PC-3 (cell line): ENCODE data around the gene CDH22. TPM values are rescaled to one million over a fixed set of nuclear protein-coding genes. Genes with fewer than 3 reads are reported as not detected.

Experiments used
- ATAC-seq: fragments of 200-7000 bp; cut with Tn5 transposase; 2 replicates; pipeline ENCODE4 v1.9.1; 2020; ENCODE audit warnings: mild to moderate bottlenecking, moderate library complexity
- BruUV-seq: library from RNA; stranded (reverse); fragments of 400-500 nt; replicated peaks from 2 replicates; lab custom pipeline; 2021; lab: Mats Ljungman, UMichigan
- CTCF ChIA-PET: fragments of 300-600 bp; sonication (Branson Sonifier 250); formaldehyde crosslinking; loops from one replicate; lab custom pipeline; 2022; ENCODE audit warnings: antibody characterized with exemption; lab: Charles Lee
- POLR2A ChIA-PET: fragments of 300-600 bp; sonication (Branson Sonifier 250); formaldehyde crosslinking; loops from one replicate; lab custom pipeline; 2022; ENCODE audit warnings: antibody characterized with exemption; ENCODE audit not compliant: unreplicated experiment; lab: Charles Lee
- DNase-seq: peaks from one replicate; pipeline ENCODE4 v3.0.0-alpha.2; 2015
- H2AFZ ChIP-seq: fragments of 300-600 bp; sonication (generic); 2 replicates; pipeline ENCODE4 v1.6.0; 2016; ENCODE audit warnings: antibody characterized with exemption, low read length
- H3F3A ChIP-seq: fragments of 300-600 bp; sonication (generic); one replicate; pipeline ENCODE4 v1.6.0; 2017; ENCODE audit warnings: antibody characterized with exemption, low read length, control low read depth, mild to moderate bottlenecking; ENCODE audit not compliant: unreplicated experiment
- H3K27ac ChIP-seq: fragments of 300-600 bp; sonication (generic); 2 replicates; pipeline ENCODE4 v1.5.1; 2016; ENCODE audit warnings: mild to moderate bottlenecking, low read length
- H3K27me3 ChIP-seq: fragments of 300-600 bp; sonication (generic); 2 replicates; pipeline ENCODE4 v1.6.1; 2016; ENCODE audit warnings: low read length, mixed read lengths
- H3K36me3 ChIP-seq: fragments of 300-600 bp; sonication (generic); 2 replicates; pipeline ENCODE4 v1.6.1; 2016; ENCODE audit warnings: low read depth, mixed run types, low read length, mixed read lengths
- H3K4me1 ChIP-seq: fragments of 300-600 bp; sonication (generic); 2 replicates; pipeline ENCODE4 v1.5.1; 2016; ENCODE audit warnings: low read length; ENCODE audit not compliant: insufficient read depth
- H3K4me2 ChIP-seq: fragments of 300-600 bp; sonication (generic); 2 replicates; pipeline ENCODE4 v1.6.0; 2016; ENCODE audit warnings: low read length
- H3K4me3 ChIP-seq: fragments of 300-600 bp; sonication (generic); 2 replicates; pipeline ENCODE4 v1.5.1; 2016; ENCODE audit warnings: mild to moderate bottlenecking, low read length, mixed read lengths
- H3K79me2 ChIP-seq: fragments of 300-600 bp; sonication (generic); 2 replicates; pipeline ENCODE4 v1.6.1; 2017; ENCODE audit warnings: low read length, mixed read lengths
- H3K9ac ChIP-seq: fragments of 300-600 bp; sonication (generic); 2 replicates; pipeline ENCODE4 v1.6.0; 2016; ENCODE audit warnings: mild to moderate bottlenecking, low read length
- H3K9me2 ChIP-seq: fragments of 300-600 bp; sonication (generic); replicated peaks from 2 replicates; pipeline ENCODE4 v1.6.1; 2016; ENCODE audit warnings: mixed run types, low read length, mixed read lengths
- H3K9me3 ChIP-seq: fragments of 300-600 bp; sonication (generic); 2 replicates; pipeline ENCODE4 v1.6.1; 2016; ENCODE audit warnings: low read length, mixed read lengths
- H4K20me1 ChIP-seq: fragments of 300-600 bp; sonication (generic); 2 replicates; pipeline ENCODE4 v1.6.1; 2016; ENCODE audit warnings: low read length, mixed read lengths
- EZH2 ChIP-seq: fragments of 300-600 bp; sonication (generic); IDR thresholded peaks from one replicate; pipeline ENCODE4 v1.6.1; 2017; ENCODE audit warnings: antibody characterized with exemption, mild to moderate bottlenecking, low read length; ENCODE audit not compliant: unreplicated experiment
- EZH2phosphoT487 ChIP-seq: fragments of 300-600 bp; sonication (generic); IDR thresholded peaks from 2 replicates; pipeline ENCODE4 v1.6.1; 2018; ENCODE audit warnings: mild to moderate bottlenecking, antibody characterized with exemption, low read length, borderline replicate concordance
- intact Hi-C: fragments of 100-400 bp; cut with micrococcal nuclease; formaldehyde crosslinking; loops from 2 replicates; pipeline ENCODE4 v1.9.0; 2023
- total RNA-seq: library from RNA; depleted of rRNA; stranded (reverse); fragments of >200 nt; gene quantifications from 2 replicates; pipeline ENCODE4 v1.2.3, GENCODE V29; 2014
- TF ChIP-seq, protein P1 (sequence below): fragments of 300-600 bp; sonication (generic); conservative IDR thresholded peaks from 2 replicates; pipeline ENCODE4 v1.5.1; 2017; ENCODE audit warnings: antibody characterized with exemption, low read depth, mild to moderate bottlenecking, low read length

The CDH22 gene
- total RNA-seq, 1 experiment from 2014 or later: not detected

DNA sequence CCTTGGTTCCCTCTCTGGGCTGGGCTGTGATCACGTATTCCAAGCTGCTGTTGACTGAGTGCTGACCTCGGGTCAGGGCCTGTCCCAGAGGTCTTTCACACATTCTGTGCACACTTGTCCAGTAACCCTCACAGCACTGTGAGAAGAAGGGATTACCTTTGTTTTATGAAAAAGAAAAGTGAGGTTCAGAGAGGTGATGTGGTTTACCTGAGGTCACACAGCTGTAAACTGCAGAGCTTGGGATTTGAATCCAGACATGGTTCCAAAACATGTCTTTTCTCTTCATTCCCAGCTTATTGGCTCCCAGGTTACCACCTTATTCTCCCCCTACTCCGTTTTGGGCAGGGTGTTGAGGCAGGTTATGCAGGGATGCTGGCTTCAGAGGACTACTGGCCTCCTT lies 28.4 kb upstream of the CDH22 start:
- TF ChIP-seq EZH2 (no peak), EZH2phosphoT487 (no peak)
- TF ChIP-seq, protein P1, sequence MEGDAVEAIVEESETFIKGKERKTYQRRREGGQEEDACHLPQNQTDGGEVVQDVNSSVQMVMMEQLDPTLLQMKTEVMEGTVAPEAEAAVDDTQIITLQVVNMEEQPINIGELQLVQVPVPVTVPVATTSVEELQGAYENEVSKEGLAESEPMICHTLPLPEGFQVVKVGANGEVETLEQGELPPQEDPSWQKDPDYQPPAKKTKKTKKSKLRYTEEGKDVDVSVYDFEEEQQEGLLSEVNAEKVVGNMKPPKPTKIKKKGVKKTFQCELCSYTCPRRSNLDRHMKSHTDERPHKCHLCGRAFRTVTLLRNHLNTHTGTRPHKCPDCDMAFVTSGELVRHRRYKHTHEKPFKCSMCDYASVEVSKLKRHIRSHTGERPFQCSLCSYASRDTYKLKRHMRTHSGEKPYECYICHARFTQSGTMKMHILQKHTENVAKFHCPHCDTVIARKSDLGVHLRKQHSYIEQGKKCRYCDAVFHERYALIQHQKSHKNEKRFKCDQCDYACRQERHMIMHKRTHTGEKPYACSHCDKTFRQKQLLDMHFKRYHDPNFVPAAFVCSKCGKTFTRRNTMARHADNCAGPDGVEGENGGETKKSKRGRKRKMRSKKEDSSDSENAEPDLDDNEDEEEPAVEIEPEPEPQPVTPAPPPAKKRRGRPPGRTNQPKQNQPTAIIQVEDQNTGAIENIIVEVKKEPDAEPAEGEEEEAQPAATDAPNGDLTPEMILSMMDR: no peak
- Histone ChIP-seq H2AFZ (no peak overlapping the region), H3K27me3 (peaks cover 56% of the 10 kb centered on the region), H3K4me1 (no peaks in the 10 kb centered on the region), H3K9me2 (no peaks in the 10 kb centered on the region), H3K36me3 (no peaks in the 10 kb centered on the region), H3K9me3 (no peaks in the 10 kb centered on the region), H3K27ac (no peak overlapping the region), H3K79me2 (no peaks in the 10 kb centered on the region), H4K20me1 (no peaks in the 10 kb centered on the region), H3F3A (no peaks in the 10 kb centered on the region), H3K4me2 (no peak overlapping the region), H3K9ac (no peak overlapping the region), H3K4me3 (no peak overlapping the region)
- intact Hi-C loops: no loop called here
- ChIA-PET POLR2A (interaction anchor here (0.6 kb wide), 1 partner anchor 1423 kb away, joined by 7 read pairs; no protein-coding TSS in a partner anchor), CTCF (no interaction called here)
- ATAC-seq (no peak), DNase-seq (no peak)
- BruUV-seq: no TSS peak

DNA sequence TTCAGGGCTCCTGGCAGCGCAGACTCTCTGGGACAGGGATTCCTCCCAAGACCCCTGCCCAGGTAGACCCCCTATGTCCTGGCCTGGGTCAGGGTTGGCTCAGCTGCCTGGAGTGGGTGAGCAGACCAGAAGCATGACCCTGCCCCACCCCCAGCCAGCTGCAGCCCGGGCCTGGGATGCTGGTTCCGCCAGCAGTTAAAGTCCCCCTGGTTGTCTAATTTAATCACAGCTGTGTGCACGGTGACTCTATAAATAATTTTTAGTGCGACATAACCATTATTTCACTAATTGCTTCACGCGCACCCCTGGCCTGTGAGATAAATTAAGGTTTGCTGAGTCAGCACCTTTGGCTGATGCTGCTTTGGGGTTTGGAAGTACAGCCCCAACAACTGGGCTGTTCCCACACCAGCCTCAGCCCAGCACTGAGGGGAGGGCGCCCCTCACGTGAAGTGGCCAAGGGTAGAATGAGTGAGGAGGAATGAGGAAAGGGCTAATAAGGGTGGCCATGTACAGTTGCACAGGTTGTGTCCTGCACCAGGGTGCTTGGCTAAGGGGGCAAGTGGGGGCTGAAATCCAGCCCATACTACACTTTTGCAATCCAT lies 26.1 kb upstream of the CDH22 start:
- TF ChIP-seq, protein P1: no peak
- TF ChIP-seq EZH2phosphoT487 (no peak), EZH2 (no peak)
- no peak overlapping the region for H3K4me3 ChIP-seq
- no peaks in the 10 kb centered on the region for H3K79me2 ChIP-seq
- CTCF ChIA-PET: no interaction called here
- H4K20me1 ChIP-seq: no peaks in the 10 kb centered on the region
- no peak overlapping the region for H2AFZ ChIP-seq
- no peak for DNase-seq
- H3K27me3 ChIP-seq: peaks cover 38% of the 10 kb centered on the region
- no peak for ATAC-seq
- no peak overlapping the region for H3K9ac ChIP-seq
- no peaks in the 10 kb centered on the region for H3F3A ChIP-seq
- H3K4me2 ChIP-seq: no peak overlapping the region
- H3K4me1 ChIP-seq: no peaks in the 10 kb centered on the region
- intact Hi-C loops: no loop called here
- BruUV-seq: no TSS peak
- POLR2A ChIA-PET: no interaction called here
- H3K9me3 ChIP-seq: no peaks in the 10 kb centered on the region
- H3K9me2 ChIP-seq: no peaks in the 10 kb centered on the region
- no peaks in the 10 kb centered on the region for H3K36me3 ChIP-seq
- H3K27ac ChIP-seq: no peak overlapping the region

DNA sequence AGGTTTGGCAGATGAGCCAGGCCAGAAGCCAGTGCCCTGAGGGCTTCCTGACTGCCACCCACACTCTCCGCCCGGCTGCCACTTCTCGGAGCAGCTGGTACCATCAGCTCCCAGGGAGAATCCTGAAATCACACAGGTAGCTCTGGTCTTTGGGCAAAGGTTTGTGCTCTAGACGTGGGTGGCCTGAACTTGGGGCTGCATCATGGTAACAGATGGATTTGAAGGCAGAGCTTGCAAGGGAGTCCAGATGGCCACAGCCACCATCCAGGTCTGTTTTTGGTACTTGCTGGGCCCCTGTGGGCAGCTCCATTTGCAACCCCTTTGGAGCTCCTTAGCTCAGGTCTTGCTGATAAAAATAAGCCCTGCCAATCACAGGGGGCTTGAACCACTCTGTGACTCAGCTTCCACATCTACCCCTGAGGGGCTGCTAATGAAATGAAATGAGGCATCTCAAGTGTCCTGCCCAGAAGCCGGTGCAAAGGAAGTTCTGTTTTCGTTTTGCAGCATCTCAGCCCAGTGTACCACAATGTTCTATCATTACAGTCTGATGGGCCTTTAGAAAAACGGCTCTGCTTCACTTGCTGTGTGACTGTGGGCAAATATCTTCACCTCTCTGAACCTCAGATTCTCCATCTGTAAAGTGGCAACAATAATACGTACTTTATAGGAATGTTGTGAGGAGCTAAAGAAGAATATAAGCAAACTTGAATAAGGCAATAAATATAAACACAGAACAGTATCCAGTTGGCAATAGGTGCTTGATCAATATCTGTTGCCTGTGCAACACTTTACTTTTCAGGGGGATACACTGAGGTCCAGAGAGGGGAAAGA lies 25.1 kb upstream of the CDH22 start:
- CTCF ChIA-PET: no interaction called here
- no TSS peak for BruUV-seq
- H3K27me3 ChIP-seq: peaks cover 27% of the 10 kb centered on the region; the same call in 1 of the 2 replicates

More for the DNA sequence above, 25.1 kb upstream of the CDH22 start:
- no peaks in the 10 kb centered on the region for H3K36me3 ChIP-seq
- H4K20me1 ChIP-seq: no peaks in the 10 kb centered on the region
- no peaks in the 10 kb centered on the region for H3K9me3 ChIP-seq
- POLR2A ChIA-PET: no interaction called here
- ATAC-seq (peak; percentile 47; the same call in 1 of the 2 replicates), DNase-seq (peak; percentile 23)
- H3K4me2 ChIP-seq: no peak overlapping the region
- no peaks in the 10 kb centered on the region for H3K9me2 ChIP-seq
- no peak for TF ChIP-seq EZH2
- TF ChIP-seq, protein P1: no peak
- TF ChIP-seq EZH2phosphoT487: no peak
- no peak overlapping the region for H3K9ac ChIP-seq
- no peak overlapping the region for H3K4me3 ChIP-seq
- intact Hi-C loops: no loop called here
- H3K27ac ChIP-seq: no peak overlapping the region
- H3F3A ChIP-seq: no peaks in the 10 kb centered on the region
- no peaks in the 10 kb centered on the region for H3K79me2 ChIP-seq
- no peaks in the 10 kb centered on the region for H3K4me1 ChIP-seq
- no peak overlapping the region for H2AFZ ChIP-seq
